Measurements from ENCODE around the gene SAFB.

SAFB gene

DNA sequence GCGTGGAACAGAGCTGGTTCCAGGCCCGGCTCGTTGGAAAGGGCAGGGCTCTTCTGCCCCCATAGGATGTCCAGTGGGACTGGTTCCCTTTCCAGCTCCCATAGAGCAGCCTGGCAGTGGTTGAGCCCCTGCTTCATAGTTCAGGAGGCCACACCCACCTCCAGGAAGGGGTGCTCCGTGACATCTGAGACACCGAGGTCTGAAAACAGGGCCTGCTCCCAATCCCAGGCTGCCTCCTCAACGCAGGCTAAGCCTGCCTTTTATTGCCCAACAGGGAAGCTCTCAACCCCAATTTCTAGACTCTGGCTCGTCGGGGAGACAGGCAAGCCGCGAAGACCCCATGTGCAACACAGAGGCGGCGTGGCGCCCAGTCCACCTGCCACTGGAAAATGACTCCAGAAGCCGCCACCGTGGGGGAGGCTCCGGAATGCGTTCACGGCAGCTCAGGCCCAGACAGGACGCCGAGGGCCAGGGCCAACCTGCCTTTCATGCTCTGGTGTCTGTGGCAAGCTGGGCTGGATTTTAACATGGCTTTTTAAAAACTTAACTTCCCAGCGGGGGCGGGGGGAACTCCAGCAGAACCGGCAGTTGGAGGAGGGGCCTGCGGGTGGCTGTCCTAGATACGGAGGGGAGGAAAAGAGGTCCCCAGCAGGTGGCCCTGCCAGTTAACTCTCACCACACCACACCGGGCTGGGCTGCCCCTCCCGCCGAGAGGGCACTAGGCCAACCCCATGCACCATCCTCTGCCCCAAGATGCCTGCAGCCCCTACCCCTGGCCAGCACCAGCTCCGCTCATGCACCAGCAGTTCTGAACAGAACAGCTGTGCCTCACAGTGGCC lies 37.2 kb upstream of the SAFB start:
- TF ChIP-seq, protein P1, sequence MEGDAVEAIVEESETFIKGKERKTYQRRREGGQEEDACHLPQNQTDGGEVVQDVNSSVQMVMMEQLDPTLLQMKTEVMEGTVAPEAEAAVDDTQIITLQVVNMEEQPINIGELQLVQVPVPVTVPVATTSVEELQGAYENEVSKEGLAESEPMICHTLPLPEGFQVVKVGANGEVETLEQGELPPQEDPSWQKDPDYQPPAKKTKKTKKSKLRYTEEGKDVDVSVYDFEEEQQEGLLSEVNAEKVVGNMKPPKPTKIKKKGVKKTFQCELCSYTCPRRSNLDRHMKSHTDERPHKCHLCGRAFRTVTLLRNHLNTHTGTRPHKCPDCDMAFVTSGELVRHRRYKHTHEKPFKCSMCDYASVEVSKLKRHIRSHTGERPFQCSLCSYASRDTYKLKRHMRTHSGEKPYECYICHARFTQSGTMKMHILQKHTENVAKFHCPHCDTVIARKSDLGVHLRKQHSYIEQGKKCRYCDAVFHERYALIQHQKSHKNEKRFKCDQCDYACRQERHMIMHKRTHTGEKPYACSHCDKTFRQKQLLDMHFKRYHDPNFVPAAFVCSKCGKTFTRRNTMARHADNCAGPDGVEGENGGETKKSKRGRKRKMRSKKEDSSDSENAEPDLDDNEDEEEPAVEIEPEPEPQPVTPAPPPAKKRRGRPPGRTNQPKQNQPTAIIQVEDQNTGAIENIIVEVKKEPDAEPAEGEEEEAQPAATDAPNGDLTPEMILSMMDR (conservative IDR thresholded peaks at IDR 0.05): no peak
- TF ChIP-seq ZFX (IDR thresholded peaks at IDR 0.05): no peak
- no peak overlapping the region for H3K27ac ChIP-seq

DNA sequence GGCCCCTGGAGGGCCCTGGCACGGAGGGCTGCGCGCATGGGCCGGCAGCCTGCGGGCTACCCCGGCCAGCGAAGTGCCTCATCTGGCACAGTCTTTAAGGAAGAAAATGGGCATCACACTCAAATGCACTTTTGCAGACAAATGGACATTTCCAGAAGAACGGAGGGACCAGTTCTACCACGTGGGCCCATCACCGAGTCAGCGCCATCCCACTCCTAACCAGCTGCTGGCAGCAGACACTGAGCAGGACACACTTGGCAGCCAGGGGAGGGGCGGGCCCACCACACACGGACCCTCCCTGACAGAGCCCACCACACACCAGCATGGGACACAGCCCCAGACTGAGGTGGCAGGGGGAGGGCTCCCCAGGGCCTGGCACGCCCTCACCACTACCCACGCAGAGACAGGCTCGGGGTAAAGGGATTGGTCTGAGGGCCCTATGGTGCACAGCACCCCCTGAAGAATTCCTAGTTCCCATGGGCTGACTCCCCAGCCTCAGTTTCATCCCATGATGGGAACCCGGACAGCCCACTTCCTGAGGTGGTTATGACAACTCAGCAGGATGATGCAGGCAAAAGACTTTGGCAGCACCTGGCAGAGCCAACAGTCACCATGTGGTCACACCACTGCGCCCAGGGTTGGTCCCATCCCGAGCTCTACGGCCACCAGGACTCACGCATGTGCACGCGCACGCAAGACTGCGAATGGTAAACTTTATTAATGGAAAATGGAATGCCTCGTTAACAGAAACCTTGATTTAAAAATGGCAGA lies 36.4 kb upstream of the SAFB start:
- no peak overlapping the region for H3K27ac ChIP-seq
- no peak for TF ChIP-seq ZFX (IDR thresholded peaks at IDR 0.05)
- TF ChIP-seq, protein P1 (conservative IDR thresholded peaks at IDR 0.05): no peak

DNA sequence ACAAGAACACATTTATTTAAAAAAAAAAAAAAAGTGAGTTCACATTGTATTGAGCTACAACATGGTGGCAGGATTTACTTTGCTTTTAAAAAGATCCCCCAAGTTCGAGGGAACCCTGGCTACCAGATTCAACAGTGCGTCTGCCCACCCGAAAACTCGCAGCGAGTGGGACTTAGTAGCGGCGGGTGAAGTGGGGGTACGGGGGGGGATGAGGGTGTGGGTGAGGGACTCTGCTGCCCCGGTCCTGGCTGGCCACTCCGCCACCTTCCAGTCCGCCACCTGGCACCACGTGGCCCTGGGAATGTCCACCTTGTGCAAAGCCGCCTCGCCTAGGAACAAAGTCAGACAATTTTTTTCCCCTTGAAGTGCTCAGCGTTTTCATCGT lies 35.8 kb upstream of the SAFB start:
- TF ChIP-seq, protein P1 (conservative IDR thresholded peaks at IDR 0.05): no peak
- no peak for TF ChIP-seq ZFX (IDR thresholded peaks at IDR 0.05)
- H3K27ac ChIP-seq: no peak overlapping the region

DNA sequence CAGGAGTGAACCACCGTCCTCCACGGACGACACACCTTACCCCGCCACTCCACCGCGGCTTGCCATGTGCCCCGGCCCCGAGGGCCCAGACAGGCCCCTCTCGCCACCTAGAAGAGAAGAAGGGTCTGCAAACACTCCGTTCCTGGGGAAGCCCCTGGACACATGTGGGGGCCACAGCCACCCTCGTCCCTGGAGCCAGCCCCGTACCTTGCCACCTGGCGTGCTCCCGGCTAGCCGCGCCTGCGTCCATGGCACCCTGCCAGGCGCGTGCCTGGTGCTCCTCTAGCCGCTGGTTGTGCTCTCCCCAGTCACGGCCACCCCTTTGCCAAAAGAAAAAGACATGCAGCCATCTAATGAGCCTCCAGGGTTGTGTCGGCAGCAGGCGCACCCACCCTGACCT lies 35.2 kb upstream of the SAFB start:
- H3K27ac ChIP-seq: no peak overlapping the region
- TF ChIP-seq, protein P1 (conservative IDR thresholded peaks at IDR 0.05): no peak
- TF ChIP-seq ZFX (IDR thresholded peaks at IDR 0.05): no peak

DNA sequence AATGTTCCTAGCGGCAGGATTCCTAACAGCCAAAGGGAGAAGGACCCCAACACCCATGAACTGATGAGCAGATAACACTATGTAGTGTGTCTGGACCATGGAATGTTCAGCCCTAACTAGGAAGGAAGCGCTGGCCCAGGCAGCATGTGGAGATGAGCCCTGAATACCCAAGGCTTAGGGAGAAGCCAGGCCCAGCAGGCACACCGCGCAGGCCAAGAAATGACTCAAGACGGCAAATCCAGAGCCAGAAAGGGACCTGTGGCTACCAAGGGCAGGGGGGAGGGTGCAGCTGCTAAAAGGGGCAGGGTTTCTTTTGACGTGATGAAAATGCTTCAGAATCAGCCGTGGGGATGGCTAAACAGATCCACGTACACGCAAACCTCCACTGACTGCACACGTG lies 34.4 kb upstream of the SAFB start:
- TF ChIP-seq, protein P1 (conservative IDR thresholded peaks at IDR 0.05): no peak
- TF ChIP-seq ZFX (IDR thresholded peaks at IDR 0.05): no peak
- H3K27ac ChIP-seq: no peak overlapping the region

DNA sequence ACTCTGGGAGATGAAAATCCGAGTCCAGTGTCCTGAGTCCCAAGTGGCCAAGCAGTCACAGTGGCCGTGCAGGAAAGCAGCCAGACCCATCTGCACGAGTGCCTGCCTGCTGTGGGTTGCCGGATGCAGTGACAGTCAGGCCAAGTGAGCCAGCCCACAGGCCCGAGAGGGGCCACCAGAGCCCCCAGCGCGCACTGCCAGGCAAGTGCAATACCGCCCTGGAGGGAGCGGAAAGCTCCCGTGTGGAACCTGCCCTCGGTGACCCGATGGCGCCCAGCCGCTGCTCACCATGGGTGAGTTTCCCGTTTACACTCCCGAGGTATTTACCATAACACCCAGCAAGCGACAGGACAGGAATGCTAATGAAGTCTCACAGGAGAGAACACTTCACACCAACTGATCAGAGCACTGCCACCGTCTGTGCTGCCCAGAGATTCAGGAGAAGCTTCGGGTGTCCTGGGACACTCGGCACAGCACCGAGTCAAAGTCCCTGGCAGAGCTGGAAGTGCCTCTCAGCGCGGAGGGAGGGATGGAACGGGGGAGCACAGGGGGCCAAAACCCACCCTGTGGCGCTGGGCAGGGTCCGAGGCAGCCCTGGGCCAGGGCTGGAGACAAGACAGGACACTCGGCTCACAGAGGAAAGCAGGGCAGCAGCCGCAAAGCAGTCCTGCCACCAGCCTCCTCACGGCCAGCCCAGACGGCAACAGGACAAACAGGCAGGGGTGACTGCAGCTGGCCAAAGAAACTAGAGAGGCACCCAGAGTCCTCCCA lies 33.8 kb upstream of the SAFB start:
- TF ChIP-seq, protein P1 (conservative IDR thresholded peaks at IDR 0.05): no peak
- TF ChIP-seq ZFX (IDR thresholded peaks at IDR 0.05): no peak
- no peak overlapping the region for H3K27ac ChIP-seq
